Measurements from ENCODE around the gene POLR2M.

The POLR2M gene

DNA sequence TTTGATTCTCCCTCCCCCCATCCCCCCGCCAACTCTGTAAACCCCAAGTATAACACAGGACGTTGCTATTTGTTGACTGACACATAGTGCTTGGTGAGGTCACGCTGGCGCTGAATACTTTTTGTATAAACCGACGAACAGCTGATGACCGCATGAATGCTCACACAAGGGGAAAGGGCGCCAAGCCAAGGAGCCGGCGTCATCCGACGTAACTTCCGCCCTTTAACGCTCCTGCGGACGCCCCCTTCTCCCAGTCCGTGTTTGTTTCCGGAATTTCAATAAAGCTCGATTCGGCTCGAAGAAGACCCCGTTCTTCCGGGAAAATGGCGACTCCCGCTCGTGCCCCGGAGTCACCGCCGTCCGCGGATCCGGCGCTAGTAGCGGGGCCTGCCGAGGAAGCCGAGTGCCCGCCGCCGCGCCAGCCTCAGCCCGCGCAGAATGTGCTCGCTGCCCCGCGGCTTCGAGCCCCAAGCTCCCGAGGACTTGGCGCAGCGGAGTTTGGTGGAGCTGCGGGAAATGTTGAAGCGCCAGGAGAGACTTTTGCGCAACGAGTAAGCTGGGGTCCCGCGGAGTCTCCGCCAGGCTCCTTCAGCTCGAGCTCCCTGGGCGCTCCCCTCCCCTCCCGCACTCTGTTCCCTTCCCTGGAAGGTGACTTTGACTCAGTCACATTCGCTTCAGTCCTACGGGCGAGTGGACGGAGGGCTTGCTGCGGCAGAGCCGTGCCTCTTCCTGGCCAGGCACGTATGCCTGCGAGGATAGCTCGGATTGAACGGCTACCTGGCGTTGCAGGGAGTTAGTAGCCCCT, at the start of gene POLR2M:
POLR2M (plus strand) TSS at position 310 of the 805 bp plus-strand sequence; CDS start at position 439, 129 bp downstream.
- peak; percentile 95 to 96 for ATAC-seq

DNA sequence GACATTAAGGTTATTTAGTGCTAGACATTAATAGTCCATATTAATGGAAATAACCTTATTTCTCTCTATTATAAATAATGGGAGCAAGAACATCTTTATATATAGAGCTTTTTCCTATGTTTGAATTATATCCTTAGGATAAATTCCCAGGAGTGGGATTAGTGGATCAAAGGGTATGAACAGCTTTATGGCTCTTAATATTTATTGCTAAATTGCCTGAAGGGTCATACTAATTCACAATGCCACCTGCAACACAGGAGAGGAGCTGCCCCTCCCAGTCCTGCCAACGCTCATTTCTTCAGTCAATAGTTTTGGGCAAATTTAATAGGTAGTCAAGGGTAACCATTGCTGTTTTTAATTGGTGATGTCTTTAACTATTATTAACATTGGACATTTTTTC, 48.9 kb upstream of the POLR2M start:
- no peak for ATAC-seq

DNA sequence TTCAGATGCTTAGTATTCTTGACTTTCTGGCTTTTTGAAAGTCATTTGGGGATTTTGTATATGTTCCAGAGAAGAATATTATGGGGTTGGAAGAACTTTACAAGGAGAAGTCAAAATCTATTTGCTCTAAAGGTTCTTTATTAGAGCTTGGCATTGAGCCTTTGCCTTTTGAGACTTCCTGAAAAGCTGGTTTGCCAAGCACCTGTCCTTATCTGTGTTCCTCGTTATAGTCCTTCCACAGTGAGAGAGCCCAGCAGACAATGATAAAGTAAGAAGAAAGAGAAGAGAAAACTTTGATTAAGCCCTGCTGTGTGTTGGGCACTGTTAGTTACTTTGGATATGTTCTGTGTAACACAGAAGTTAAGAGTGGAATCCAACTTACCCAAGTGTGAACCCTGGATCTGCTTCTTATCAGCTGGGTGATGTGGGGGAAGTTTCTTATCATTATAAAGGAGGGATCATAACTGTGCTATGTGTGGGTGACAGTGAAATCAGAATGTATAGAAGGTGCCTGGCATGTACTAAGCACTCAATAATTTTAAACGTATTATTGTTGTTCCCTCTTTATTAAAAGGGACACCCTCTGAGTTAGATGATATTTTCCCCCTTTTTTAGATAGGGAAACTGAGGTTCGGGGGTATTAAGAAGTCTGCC, 44.3 kb upstream of the POLR2M start:
- no peak for ATAC-seq

DNA sequence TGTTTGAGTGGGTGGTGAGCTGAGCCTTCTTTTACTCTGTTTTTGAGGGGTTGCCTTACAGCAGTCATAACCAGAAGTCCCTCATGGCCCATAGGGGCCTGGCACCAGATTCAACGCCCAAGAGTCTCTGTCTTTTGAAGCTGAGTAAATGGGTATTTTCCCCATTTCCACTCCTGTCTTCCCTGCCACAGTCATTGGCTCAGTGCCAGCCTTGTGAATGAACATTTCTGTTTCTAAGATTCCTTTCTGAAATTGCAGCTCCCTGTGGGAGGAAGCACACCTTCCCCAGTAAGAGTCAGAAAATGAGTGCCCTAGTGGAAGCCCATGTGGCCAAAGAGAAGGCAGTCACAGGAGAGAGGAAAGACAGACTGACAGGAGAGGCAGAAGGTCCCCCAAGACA, 43.7 kb upstream of the POLR2M start:
- ATAC-seq, result no peak

DNA sequence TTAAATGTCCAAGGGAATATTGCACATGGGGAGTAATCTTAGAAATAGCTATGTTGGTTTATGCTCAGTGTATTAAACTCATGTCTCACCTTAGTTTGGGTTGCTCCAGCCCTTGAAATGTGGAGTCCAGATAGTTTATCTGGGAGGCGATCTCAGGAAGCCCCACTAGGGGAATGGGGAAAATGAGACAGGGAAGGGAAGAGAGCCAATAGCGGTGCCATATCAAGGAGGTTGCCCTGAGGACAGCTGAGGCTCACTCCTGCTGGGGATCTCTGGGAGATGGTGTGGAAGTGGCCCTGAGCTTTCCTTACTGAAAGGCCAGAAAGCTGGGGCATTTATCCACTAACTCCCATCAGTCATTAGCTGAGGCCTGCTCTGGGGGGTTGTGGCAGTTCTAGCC, 43.3 kb upstream of the POLR2M start:
- ATAC-seq, result no peak

DNA sequence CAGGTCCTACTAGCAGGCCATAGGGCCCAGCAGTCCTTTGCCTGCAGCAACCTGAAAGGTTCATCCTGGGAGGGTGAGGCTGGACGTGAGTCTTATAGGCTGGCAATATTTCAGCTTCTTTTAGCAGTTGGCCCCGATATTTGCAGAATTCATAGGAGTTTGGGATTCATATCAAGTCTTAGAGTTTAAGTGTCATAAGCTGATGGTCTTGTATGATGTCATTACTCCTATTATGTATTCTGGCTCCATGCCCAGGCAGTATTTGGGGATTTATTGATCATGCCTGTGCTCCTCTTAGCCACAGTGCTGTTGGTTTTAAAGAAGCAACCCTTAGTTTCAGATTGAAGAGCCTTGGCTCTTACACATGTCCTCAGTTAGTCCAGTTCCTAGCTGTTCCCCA, 41.3 kb upstream of the POLR2M start:
- ATAC-seq, result no peak

DNA sequence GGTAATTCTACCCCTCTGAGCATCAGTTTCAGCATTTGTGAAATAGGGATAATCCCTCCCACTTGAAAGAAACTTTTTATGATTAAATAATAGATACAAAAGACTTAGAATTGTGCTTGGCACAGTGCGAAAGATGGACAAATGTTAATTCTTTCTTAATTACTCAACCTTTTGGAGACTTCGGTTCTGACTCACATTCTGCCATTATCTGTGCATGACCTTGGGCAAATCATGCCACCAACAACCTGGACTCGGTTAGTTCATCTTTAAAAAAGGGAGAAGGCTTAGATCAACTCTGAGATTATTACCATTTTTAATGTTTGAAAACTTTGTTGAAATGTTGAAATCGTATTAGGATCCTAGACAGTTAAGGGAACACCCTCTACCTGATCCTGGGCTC, 40.6 kb upstream of the POLR2M start:
- ATAC-seq, result no peak

DNA sequence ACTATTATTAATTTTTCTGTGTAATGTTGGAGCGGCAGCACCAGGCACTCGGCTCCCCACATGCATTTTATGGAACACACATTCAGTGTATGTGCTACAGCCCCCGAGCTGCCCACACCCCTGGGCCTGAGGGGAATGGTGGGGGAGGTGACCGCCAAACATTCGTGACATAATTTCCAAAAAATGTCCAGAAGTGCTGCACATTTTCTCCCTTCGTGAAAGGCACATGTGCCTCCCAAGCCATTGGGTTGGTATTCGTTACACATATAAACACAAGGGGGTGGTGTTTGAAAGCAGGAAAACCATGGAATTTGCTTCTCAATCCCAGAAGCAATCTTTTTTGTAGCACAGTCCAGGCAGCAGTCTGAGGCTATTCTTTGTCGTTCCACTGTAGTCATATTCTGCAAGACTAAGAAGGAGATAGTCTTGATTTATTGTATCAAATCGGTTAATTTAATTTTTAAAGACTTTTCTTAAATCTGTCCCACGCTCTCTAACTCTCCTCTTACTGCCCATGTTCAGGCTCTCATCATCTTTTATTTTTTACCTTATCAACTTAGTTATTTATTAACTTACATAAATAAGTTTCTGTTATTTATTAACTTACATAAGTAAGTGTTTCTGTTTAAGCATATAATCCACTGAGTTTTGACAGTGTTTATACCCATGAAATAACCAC, 39.2 kb upstream of the POLR2M start:
- ATAC-seq, result no peak

DNA sequence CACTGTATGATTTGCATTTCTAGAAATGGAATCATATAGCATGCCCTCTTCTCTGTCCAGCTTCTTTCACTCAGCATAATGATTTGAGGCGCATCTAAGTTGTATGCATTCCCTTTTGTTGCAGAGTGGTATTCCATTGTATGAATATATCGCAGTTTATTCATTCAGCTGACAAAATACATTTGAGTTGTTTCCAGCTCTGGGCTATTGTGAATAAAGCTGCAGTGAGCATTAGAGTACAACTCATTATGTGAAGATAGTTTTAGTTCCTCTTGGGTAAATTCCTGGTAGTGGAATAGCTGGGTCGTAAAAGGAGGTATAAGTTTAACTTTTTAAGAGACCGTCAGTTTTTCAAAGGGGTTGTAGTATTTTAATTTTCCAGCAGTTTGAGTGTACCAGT, 38.5 kb upstream of the POLR2M start:
- ATAC-seq, result no peak

DNA sequence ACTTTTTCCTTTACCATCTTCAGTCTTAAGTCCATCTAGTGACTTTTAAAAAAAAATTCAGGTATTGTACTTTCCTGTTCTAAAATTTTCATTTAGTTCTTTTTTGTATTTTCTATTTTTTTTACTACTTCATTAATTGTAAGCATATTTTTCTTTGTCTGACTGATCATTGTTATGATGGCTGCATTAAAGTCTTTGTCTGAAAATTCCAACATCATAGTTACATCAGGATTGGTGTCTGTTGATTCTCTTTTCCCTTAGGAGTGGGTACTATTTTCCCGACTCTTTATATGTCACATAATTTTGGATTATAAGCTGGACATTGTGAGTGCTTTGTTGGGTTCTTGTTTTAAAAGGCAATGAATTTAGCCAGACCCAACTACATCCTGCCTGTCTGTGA, 34.9 kb upstream of the POLR2M start:
- ATAC-seq, result no peak

DNA sequence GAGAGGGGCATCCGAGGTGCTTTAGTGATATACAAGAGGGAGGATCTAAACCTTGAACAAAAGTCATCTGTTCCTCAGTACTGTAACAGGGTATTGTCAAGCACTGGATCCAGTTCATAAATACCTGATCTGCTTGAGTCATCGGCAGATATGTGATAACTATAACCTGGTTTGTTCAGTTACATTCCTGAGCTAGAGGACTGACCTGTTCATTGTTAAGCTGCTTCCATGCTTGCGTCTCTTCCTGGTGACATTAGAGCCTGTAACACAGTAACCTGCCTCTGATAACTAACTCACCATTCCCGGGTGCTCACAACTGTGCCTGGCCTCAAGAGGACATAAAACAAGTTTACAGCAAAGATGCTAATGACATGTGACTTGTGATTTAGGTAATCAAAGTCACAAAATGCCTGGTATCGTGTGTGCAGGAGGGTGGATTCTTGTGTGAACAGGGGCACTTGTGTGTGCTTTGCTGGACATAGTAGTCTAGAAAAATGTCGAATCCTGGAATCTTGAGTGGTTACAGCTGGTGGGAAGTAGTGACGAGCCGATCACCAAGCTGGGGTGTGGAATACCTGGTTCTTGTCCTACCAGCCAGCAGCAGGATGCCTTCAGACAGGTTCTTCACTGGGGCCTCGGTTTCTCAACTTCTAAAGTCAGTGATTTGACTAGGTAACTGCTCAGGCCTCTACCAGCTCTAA, 30.9 kb upstream of the POLR2M start:
- ATAC-seq, result no peak

DNA sequence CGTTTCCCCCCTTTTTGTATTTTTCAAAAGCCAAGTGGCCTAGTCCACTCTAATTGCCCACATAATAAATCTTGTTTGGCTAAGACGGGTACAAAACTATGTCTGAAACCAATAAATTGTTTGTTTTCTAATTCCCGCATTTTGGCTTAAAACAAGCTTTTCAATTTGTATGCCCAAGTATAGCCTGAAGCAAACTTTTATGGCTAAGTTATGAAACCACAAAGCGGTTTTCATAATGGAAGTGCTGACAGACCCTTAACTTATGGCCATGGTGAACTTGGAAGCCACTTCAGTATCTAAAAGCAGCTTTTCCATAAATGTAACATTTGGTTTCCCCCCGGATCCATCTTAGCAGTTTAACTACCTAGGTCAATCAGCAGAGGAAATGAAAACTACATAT, 29.9 kb upstream of the POLR2M start:
- ATAC-seq, result no peak

DNA sequence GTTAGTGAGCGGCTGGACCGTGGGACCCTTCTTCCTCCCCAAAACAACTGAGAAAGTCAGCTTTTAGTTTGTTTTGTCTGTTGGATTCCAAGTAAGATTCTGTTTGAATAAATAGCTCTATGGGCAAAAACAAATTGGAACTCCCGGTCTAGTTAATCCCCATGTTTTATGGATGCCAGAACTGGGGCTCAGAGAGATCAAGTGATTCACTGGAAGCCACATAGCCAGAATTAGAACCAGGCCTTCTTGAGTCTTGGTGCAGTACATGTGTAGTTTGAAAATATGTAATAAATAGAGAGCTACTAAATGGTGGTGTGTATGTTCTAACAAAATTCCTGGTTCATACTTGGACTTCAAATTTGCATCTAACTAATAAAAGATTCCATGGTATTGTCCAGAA, 29.3 kb upstream of the POLR2M start:
- no peak for ATAC-seq

DNA sequence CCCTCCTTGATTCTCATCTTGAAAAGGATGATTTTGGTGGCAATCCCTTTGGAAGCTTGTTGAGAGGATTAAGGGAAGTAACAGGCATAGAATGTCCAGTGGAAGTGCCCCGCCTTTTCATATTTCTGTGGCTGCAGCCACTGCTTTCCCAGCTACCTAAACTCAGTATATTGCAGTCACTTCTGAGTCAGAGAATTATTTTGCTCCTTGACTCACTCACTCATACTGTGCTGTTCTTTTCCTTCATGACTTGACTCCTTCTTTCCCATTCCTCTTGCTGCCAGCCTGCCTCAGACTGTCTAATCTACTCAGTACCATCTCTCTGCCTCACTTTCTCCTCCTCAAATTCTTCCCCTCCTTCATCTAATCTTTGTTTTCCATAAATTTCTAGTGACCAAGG, 26.5 kb upstream of the POLR2M start:
- ATAC-seq, result peak in 1 of 2 donors; percentile 43

DNA sequence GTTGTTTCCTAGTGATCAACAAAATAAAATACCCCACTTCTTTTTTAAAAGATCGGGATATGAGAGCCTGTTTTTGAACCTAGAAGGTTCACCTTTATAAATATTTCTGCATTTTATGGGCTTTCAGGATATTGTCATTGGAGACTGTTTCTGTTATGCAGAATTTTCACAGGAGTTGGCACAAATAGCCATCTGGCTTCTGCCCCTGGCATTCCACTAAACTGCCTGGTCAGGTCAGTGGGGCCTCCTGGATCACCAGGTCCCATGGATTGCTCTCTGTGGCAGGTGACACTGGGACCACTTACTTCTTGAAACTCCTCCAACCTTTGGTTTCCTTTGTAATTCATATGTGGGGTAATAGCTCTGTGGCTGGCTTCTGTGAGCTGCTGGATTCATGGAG, 25.5 kb upstream of the POLR2M start:
- ATAC-seq, result no peak

DNA sequence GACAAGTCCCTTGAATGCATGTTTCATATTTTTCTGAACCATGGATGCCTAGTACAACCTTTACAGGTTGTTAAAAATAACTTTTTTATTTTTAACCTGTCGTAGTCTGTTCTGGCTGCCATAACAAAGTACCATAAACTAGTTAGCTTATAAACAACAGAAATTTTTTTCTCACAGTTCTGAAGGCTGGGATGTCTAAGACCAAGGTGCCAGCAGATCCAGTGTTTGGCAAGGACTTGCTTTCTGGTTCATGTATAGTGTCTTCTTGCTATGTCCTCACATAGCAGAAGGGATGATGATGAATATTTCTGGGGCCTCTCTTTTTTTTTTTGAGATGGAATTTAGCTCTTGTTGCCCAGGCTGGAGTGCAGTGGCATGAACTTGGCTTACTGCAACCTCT, 23.0 kb upstream of the POLR2M start:
- ATAC-seq, result no peak

DNA sequence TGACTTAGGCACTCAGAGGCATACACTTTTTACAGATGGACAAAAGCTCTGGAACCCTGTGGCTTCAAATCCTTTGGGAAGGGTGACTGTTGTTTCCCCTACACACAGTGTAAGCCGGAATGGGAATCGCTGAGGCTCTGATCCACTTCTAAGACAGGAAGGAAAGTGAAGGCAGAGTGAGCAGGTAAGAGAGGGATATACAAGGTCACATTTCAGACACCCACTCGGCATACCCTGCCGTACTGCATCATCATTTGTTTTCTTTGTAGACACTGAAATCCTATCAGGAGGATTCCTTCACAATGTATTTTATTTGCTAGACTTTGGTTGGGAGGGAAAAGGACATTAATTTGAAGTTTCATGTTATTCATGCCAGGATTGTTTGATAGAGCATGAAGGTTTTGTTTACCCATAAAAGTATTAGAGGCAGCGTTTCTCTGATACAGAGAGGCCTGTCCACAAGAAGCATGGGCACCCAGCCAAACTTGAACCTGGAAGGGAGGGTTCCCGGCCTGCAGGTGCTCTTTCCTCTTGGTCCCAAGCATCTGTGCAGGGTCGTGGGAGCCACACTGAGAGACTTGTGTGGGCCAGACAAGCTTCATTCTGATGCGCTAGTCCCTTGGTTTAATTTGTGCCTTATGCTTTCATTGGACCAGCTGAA, 21.9 kb upstream of the POLR2M start:
- no peak for ATAC-seq

DNA sequence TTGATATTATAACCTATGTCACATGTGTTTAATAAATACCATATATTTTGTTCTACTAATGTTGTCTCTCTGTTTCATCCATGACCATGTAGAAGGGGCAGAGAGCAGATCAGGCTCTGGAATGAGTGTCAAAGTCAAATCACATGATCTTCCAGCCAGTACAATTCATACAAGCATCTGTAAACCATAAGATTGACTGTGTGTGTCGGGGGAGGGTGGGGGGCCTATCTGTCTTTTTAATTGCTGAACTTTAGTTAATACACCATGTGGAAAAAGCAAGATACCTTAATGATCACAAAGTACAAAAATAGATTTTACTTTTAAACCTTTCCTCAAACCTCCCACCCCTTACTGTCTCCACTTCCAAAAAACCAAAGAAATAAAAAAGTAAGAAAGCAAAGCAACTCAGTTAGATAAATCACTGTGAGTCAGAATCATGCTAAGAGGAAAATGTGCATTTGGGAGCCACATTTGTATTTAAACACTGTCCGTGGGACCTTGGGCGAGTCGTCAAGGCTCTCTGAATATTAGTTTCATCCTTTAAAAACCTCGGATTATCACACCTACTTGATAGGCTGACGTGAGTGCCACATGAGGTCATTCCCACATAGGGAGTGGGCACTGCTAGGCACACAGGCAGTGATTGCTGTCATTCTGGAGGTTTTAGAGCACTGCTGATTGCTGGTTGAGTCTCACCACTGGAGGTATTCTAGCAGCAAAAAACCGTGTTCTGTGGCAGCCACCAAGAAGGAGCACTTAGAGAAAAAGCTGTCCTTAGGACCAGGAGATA, 21.0 kb upstream of the POLR2M start:
- ATAC-seq, result no peak

DNA sequence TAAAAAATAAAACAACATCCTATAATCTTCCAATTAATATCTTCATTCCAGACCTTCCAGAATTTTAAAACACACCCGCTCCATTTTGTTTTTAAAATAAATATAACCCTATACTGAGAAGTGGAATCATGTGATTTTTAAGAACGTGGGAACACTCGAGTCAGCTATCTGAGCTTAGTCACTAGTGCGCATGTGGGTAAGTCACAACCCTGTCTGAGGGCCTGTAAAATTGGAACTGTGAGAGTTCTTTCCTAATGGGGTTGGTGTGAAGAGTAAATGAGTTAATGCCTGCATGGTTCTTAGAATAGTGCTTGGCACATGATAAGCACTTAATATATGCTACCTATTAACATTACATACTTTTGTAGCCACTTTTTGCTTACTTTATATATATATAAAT, 19.9 kb upstream of the POLR2M start:
- no peak for ATAC-seq

DNA sequence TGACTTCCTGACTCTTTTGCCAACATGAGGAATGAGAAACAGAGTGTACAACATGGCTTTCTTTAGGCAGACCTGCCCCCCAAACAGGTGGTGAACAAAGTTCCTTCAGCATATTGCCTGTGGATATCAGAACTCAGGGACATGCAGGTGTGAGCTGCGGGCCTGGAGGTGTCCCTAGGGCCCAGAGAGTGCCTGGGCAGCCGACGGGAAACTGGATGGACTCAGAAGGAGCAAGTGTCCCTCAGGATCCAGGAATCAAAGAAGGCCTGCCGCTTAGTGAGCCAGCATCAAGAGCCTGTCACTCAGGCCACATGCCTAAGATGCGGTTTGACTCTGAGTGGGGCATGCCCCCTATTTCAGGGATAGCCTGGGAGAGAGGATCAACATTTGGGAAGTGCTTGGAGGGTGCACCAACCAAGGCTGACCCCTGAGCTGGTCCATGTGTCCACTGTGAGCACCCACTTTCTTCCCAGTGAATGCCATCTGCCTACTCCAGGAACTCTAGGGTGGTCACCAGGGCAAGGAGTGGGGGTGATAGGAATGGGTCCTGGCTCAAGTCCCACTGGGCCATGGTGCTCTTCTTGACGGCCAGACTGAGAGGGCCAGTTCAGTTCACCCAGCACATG, 16.1 kb upstream of the POLR2M start:
- ATAC-seq, result no peak

DNA sequence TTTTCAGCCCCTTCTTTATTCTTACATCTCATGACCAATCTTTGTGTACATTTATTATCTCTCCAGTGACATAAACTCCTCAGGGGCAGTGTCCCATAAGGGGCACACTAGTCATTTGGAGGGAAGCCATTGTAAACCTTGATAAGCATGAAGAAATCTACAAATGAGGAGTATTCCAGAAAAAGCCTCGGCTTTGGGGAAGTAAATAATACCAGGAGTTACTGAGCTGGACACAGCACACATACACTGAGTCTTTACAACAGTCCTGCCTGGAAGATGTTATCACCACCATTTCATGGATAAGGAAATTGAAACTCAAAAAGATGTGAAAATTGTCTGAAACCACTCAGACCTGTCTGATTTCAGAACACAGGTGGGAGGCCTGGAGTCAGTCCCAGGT, 15.4 kb upstream of the POLR2M start:
- no peak for ATAC-seq
